ENCODE results near the gene ITPKC. TPM values are rescaled to one million over a fixed set of nuclear protein-coding genes. Genes with fewer than 3 reads are reported as not detected.

Gene ITPKC
- polyA plus RNA-seq, 1 experiment: 8.9 TPM

- POLR2A ChIA-PET: interaction anchor here (1.0 kb wide), 1 partner anchor 10 kb away, joined by 3 read pairs; no protein-coding TSS in a partner anchor
Measured at GRCh38 chr19:40733149-40733548, 16.2 kb downstream of the ITPKC start.

GRCh38 chr19:40735013-40735771 is 18.3 kb downstream of the ITPKC start:
- H3K4me3 ChIP-seq (ENCODE audit: low read depth, low read length): no peak overlapping the region
- CTCF ChIA-PET: no interaction called here
- no peak overlapping the region for H3K27ac ChIP-seq (ENCODE audit: low read depth, low read length)
- no peak for TF ChIP-seq CTCF (IDR thresholded peaks at IDR 0.05; ENCODE audit: low read depth, low read length)
- no peaks in the 10 kb centered on the region for H3K27me3 ChIP-seq (ENCODE audit: control insufficient read depth, insufficient read depth, low read length)
- POLR2A ChIA-PET: no interaction called here
- no peaks in the 10 kb centered on the region for H3K9me3 ChIP-seq (ENCODE audit: control insufficient read depth, insufficient read depth, low read length)
- DNase-seq (ENCODE audit: low read depth, low spot score): no peak

More at GRCh38 chr19:40733149-40733548, 16.2 kb downstream of the ITPKC start:
- Histone ChIP-seq H3K27me3 (ENCODE audit: control insufficient read depth, insufficient read depth, low read length) (no peaks in the 10 kb centered on the region), H3K27ac (ENCODE audit: low read depth, low read length) (no peak overlapping the region), H3K4me3 (ENCODE audit: low read depth, low read length) (no peak overlapping the region), H3K9me3 (ENCODE audit: control insufficient read depth, insufficient read depth, low read length) (no peaks in the 10 kb centered on the region)
- DNase-seq (ENCODE audit: low read depth, low spot score): no peak
- CTCF ChIA-PET: interaction anchor here (1.3 kb wide), 1 partner anchor 31 kb away, joined by 3 read pairs; no protein-coding TSS in a partner anchor
- no peak for TF ChIP-seq CTCF (IDR thresholded peaks at IDR 0.05; ENCODE audit: low read depth, low read length)

- Histone ChIP-seq H3K4me3 (ENCODE audit: low read depth, low read length) (no peak overlapping the region), H3K27ac (ENCODE audit: low read depth, low read length) (no peak overlapping the region), H3K9me3 (ENCODE audit: control insufficient read depth, insufficient read depth, low read length) (no peaks in the 10 kb centered on the region), H3K27me3 (ENCODE audit: control insufficient read depth, insufficient read depth, low read length) (no peaks in the 10 kb centered on the region)
- TF ChIP-seq CTCF (IDR thresholded peaks at IDR 0.05; ENCODE audit: low read depth, low read length): no peak
- no peak for DNase-seq (ENCODE audit: low read depth, low spot score)
- ChIA-PET POLR2A (no interaction called here), CTCF (no interaction called here)
Measured at GRCh38 chr19:40736661-40737060, 19.7 kb downstream of the ITPKC start.

- ChIA-PET CTCF (no interaction called here), POLR2A (interaction anchor here (0.5 kb wide), 1 partner anchor 12 kb away, joined by 4 read pairs; no protein-coding TSS in a partner anchor)
- TF ChIP-seq CTCF (IDR thresholded peaks at IDR 0.05; ENCODE audit: low read depth, low read length): no peak
- Histone ChIP-seq H3K9me3 (ENCODE audit: control insufficient read depth, insufficient read depth, low read length) (no peaks in the 10 kb centered on the region), H3K27me3 (ENCODE audit: control insufficient read depth, insufficient read depth, low read length) (no peaks in the 10 kb centered on the region), H3K4me3 (ENCODE audit: low read depth, low read length) (no peak overlapping the region), H3K27ac (ENCODE audit: low read depth, low read length) (no peak overlapping the region)
- DNase-seq (ENCODE audit: low read depth, low spot score): no peak
Measured at GRCh38 chr19:40737102-40737644, 20.3 kb downstream of the ITPKC start.

Data from AG04450 (cell line).